PC-9 (cell line): ENCODE data around the gene MS4A10. TPM values are rescaled to one million over a fixed set of nuclear protein-coding genes. Genes with fewer than 3 reads are reported as not detected.
A peak's percentile ranks its signal among the peaks of the same experiment; 100 is the strongest.

Source experiments
- BruUV-seq: library from RNA; stranded (reverse); fragments of 400-500 nt; replicated peaks from 2 replicates; lab custom pipeline; 2021; lab: Mats Ljungman, UMichigan
- CTCF ChIA-PET: fragments of 300-600 bp; sonication (Branson Sonifier 250); formaldehyde crosslinking; loops from one replicate; lab custom pipeline; 2022; ENCODE audit warnings: antibody characterized with exemption; lab: Charles Lee
- POLR2A ChIA-PET: fragments of 300-600 bp; sonication (Branson Sonifier 250); formaldehyde crosslinking; loops from one replicate; lab custom pipeline; 2022; ENCODE audit warnings: antibody characterized with exemption; ENCODE audit not compliant: unreplicated experiment; lab: Charles Lee
- DNase-seq, 2 experiments: peaks; one replicate each; pipeline versions ENCODE4 v3.0.0 to v3.0.0-alpha.2; 2015 to 2022; ENCODE audit warnings: mixed read lengths in 1 of 2
- H2AFZ ChIP-seq: fragments of 200-600 bp; sonication (generic); 2 replicates; pipeline ENCODE4 v1.8.1; 2017; ENCODE audit warnings: antibody characterized with exemption
- H3F3A ChIP-seq: fragments of 200-600 bp; sonication (generic); 2 replicates; pipeline ENCODE4 v1.8.1; 2017; ENCODE audit warnings: antibody characterized with exemption, mild to moderate bottlenecking, low read depth; ENCODE audit not compliant: insufficient read depth
- H3K27ac ChIP-seq: fragments of 200-600 bp; sonication (generic); 2 replicates; pipeline ENCODE4 v1.6.1; 2016; ENCODE audit warnings: mixed run types
- H3K27me3 ChIP-seq: fragments of 200-600 bp; sonication (generic); 2 replicates; pipeline ENCODE4 v1.6.1; 2016; ENCODE audit warnings: low read depth, mixed run types; ENCODE audit not compliant: insufficient read depth
- H3K36me3 ChIP-seq: fragments of 200-600 bp; sonication (generic); 2 replicates; pipeline ENCODE4 v1.6.1; 2016; ENCODE audit warnings: low read depth, mixed run types
- H3K4me1 ChIP-seq: fragments of 200-600 bp; sonication (generic); replicated peaks from 2 replicates; pipeline ENCODE4 v1.6.1; 2016; ENCODE audit warnings: mixed run types; ENCODE audit not compliant: insufficient read depth
- H3K4me2 ChIP-seq: fragments of 200-600 bp; sonication (generic); 2 replicates; pipeline ENCODE4 v1.6.1; 2017; ENCODE audit warnings: mixed run types
- H3K4me3 ChIP-seq: fragments of 200-600 bp; sonication (generic); 2 replicates; pipeline ENCODE4 v1.6.1; 2016; ENCODE audit warnings: mixed run types
- H3K79me2 ChIP-seq: fragments of 200-600 bp; sonication (generic); 2 replicates; pipeline ENCODE4 v1.6.1; 2017; ENCODE audit warnings: low read depth, mixed run types
- H3K9me2 ChIP-seq: fragments of 200-600 bp; sonication (generic); 2 replicates; pipeline ENCODE4 v1.8.1; 2017; ENCODE audit warnings: mild to moderate bottlenecking; ENCODE audit not compliant: insufficient read depth
- H3K9me3 ChIP-seq: fragments of 200-600 bp; sonication (generic); 2 replicates; pipeline ENCODE4 v1.8.1; 2016; ENCODE audit warnings: low read depth; ENCODE audit not compliant: insufficient read depth
- H4K20me1 ChIP-seq: fragments of 200-600 bp; sonication (generic); 2 replicates; pipeline ENCODE4 v1.8.1; 2017; ENCODE audit not compliant: insufficient read depth
- EZH2 ChIP-seq: fragments of 200-600 bp; sonication (generic); IDR thresholded peaks from 2 replicates; pipeline ENCODE4 v1.8.0; 2017; ENCODE audit warnings: antibody characterized with exemption, low read depth
- intact Hi-C: fragments of 100-400 bp; cut with micrococcal nuclease; formaldehyde crosslinking; loops from one replicate; pipeline ENCODE4 v1.10.0; 2022; ENCODE audit not compliant: unreplicated experiment
- total RNA-seq: library from RNA; stranded (reverse); gene quantifications from 2 replicates; pipeline ENCODE4 v1.2.3, GENCODE V29; 2021
- TF ChIP-seq, protein P1 (sequence below): fragments of 200-600 bp; sonication (generic); conservative IDR thresholded peaks from 2 replicates; pipeline ENCODE4 v1.6.1; 2017; ENCODE audit warnings: mixed run types, antibody characterized with exemption, mild to moderate bottlenecking, moderate library complexity

The MS4A10 gene
- total RNA-seq, 1 experiment from 2014 or later: not detected

DNA sequence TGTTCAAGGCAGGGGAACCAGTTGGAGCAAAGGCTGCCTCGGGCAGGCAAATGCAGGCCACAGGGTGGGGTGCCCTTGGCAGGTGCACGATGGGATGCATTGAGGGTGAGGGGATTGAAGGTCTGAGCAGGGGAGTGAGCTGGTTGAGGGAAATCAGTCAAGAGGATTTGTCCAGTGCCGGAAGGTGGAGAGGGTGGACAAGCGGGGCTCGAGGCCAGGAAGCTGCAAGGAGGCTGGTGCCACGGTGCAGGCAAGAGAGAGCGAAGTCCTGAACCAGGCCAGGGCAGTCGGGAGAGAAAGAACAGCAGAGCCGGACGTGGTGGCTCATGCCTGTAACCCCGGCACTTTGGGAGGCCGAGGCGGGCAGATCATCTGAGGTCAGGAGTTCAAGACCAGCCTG, 10.4 kb upstream of the MS4A10 start:
- no peak overlapping the region for H3K4me2 ChIP-seq
- no peaks in the 10 kb centered on the region for H3K4me1 ChIP-seq
- H3K27me3 ChIP-seq: peaks cover 51% of the 10 kb centered on the region
- no peaks in the 10 kb centered on the region for H3K79me2 ChIP-seq
- H3K4me3 ChIP-seq: no peak overlapping the region
- no peak overlapping the region for H3K27ac ChIP-seq
- no TSS peak for BruUV-seq
- no peaks in the 10 kb centered on the region for H3K9me2 ChIP-seq
- intact Hi-C loops: loop anchor here (1.0 to 5.0 kb wide), 6 partner anchors 58 to 613 kb away; no protein-coding TSS in a partner anchor
- DNase-seq: no peak
- H3K36me3 ChIP-seq: no peaks in the 10 kb centered on the region
- H3K9me3 ChIP-seq: no peaks in the 10 kb centered on the region
- no peaks in the 10 kb centered on the region for H3F3A ChIP-seq
- no peaks in the 10 kb centered on the region for H4K20me1 ChIP-seq
- TF ChIP-seq EZH2: no peak
- TF ChIP-seq, protein P1, sequence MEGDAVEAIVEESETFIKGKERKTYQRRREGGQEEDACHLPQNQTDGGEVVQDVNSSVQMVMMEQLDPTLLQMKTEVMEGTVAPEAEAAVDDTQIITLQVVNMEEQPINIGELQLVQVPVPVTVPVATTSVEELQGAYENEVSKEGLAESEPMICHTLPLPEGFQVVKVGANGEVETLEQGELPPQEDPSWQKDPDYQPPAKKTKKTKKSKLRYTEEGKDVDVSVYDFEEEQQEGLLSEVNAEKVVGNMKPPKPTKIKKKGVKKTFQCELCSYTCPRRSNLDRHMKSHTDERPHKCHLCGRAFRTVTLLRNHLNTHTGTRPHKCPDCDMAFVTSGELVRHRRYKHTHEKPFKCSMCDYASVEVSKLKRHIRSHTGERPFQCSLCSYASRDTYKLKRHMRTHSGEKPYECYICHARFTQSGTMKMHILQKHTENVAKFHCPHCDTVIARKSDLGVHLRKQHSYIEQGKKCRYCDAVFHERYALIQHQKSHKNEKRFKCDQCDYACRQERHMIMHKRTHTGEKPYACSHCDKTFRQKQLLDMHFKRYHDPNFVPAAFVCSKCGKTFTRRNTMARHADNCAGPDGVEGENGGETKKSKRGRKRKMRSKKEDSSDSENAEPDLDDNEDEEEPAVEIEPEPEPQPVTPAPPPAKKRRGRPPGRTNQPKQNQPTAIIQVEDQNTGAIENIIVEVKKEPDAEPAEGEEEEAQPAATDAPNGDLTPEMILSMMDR: no peak
- H2AFZ ChIP-seq: no peak overlapping the region
- POLR2A ChIA-PET: no interaction called here
- CTCF ChIA-PET: interaction anchor here (0.6 to 1.3 kb wide), 2 partner anchors 10 to 527 kb away, joined by 3 to 6 read pairs; no protein-coding TSS in a partner anchor

DNA sequence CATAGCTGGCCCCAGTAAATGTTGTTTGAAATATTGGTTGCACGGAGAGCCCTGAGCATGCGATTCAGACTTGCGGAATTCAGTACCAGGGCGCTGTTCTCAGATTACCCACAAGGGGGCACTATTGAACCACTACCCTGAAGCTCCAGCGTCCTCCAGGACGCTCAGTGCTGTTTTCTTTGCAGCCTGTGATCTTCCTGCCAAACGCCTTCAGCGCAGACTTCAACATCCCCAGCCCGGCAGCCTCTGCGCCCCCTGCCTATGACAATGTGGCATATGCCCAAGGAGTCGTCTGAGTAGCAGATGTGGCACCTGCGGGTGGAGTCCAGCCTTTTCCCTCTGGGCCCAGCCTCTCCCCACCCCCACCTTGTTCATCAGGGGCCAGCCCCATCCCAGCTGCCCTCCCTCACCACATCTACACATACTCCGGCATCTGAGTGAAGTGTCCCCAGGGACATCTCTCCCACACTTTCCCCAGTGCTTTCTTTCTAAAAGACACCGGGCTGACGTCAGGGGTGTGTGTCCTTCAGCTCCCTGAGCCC, 9.6 kb upstream of the MS4A10 start:
- Histone ChIP-seq H2AFZ (no peak overlapping the region), H3F3A (no peaks in the 10 kb centered on the region), H3K36me3 (no peaks in the 10 kb centered on the region), H3K27ac (no peak overlapping the region), H3K79me2 (no peaks in the 10 kb centered on the region), H3K9me3 (no peaks in the 10 kb centered on the region), H3K4me2 (no peak overlapping the region), H3K9me2 (no peaks in the 10 kb centered on the region), H4K20me1 (no peaks in the 10 kb centered on the region), H3K4me3 (no peak overlapping the region), H3K27me3 (peaks cover 43% of the 10 kb centered on the region), H3K4me1 (no peaks in the 10 kb centered on the region)
- BruUV-seq: no TSS peak
- peak; percentile 70 to 87 for DNase-seq
- intact Hi-C loops: loop anchor here (1.0 to 5.0 kb wide), 6 partner anchors 57 to 612 kb away; no protein-coding TSS in a partner anchor
- ChIA-PET POLR2A (no interaction called here), CTCF (interaction anchor here (0.6 to 1.3 kb wide), 4 partner anchors 11 to 610 kb away, joined by 3 to 6 read pairs (median 4); no protein-coding TSS in a partner anchor)
- TF ChIP-seq EZH2: no peak
- TF ChIP-seq, protein P1: peak; percentile 90

DNA sequence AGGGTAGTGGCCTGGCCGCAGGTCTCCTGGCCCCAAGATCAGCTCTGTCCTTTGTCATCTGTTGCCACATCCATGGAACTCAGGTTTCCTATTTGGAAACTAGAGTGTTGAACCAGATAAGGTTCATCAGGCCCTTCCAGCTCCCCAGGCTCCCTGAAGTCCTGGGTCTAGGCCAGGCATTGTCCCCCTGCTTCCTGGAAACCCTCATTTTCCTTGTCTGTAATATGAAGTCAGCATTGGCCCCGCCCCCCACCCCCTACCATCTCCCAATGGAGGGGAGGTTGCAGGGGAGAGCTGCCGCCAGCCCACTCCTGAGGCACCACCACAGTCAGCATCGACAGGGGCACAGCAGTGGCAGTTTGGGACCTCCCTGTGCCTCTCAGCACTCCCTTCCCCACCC, 9.0 kb upstream of the MS4A10 start:
- intact Hi-C loops: loop anchor here (5.0 kb wide), 2 partner anchors 56 to 611 kb away; no protein-coding TSS in a partner anchor
- CTCF ChIA-PET: interaction anchor here (0.6 to 0.8 kb wide), 2 partner anchors 426 to 609 kb away, joined by 3 read pairs; no protein-coding TSS in a partner anchor
- H3K4me1 ChIP-seq: no peaks in the 10 kb centered on the region
- H3K4me2 ChIP-seq: no peak overlapping the region
- no peaks in the 10 kb centered on the region for H4K20me1 ChIP-seq
- H3F3A ChIP-seq: no peaks in the 10 kb centered on the region
- H3K27ac ChIP-seq: no peak overlapping the region
- POLR2A ChIA-PET: no interaction called here
- peaks cover 42% of the 10 kb centered on the region for H3K27me3 ChIP-seq
- no peak for DNase-seq
- no peaks in the 10 kb centered on the region for H3K36me3 ChIP-seq
- H3K9me2 ChIP-seq: no peaks in the 10 kb centered on the region
- no peaks in the 10 kb centered on the region for H3K9me3 ChIP-seq
- H3K4me3 ChIP-seq: no peak overlapping the region
- H3K79me2 ChIP-seq: no peaks in the 10 kb centered on the region
- H2AFZ ChIP-seq: no peak overlapping the region
- BruUV-seq: no TSS peak
- TF ChIP-seq EZH2: no peak
- TF ChIP-seq, protein P1: no peak
